Measurements from ENCODE around the gene ATP6V0A4.

DNA sequence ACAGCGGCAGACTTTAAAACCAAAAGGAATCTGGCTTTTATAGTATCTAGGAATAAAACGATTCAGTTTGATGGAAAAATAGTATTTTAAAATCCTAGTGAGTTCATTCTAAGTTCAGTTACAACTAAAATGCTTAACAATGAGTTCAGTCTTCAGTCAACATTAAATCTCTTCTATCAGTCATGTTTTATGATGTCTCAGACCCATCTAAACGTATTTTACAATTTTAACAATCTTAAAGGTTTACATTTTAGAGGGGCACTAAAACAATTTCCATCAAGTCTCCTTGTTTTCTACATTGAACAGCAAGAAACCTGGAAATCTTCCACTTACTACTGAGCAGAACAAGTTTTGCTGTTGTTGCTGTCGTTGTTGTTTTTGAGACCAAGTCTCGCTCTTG lies 106.8 kb downstream of the ATP6V0A4 start:
- TF ChIP-seq, protein P1, sequence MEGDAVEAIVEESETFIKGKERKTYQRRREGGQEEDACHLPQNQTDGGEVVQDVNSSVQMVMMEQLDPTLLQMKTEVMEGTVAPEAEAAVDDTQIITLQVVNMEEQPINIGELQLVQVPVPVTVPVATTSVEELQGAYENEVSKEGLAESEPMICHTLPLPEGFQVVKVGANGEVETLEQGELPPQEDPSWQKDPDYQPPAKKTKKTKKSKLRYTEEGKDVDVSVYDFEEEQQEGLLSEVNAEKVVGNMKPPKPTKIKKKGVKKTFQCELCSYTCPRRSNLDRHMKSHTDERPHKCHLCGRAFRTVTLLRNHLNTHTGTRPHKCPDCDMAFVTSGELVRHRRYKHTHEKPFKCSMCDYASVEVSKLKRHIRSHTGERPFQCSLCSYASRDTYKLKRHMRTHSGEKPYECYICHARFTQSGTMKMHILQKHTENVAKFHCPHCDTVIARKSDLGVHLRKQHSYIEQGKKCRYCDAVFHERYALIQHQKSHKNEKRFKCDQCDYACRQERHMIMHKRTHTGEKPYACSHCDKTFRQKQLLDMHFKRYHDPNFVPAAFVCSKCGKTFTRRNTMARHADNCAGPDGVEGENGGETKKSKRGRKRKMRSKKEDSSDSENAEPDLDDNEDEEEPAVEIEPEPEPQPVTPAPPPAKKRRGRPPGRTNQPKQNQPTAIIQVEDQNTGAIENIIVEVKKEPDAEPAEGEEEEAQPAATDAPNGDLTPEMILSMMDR (conservative IDR thresholded peaks at IDR 0.05): no peak
- TF ChIP-seq EZH2 (IDR thresholded peaks at IDR 0.05; ENCODE audit: low read depth): no peak
